ENCODE measurements around the gene ERF. TPM values are rescaled to one million over a fixed set of nuclear protein-coding genes. Genes with fewer than 3 reads are reported as not detected.

Gene ERF
- total RNA-seq, 1 donor from 2014 or later: 51.6 TPM

DNA sequence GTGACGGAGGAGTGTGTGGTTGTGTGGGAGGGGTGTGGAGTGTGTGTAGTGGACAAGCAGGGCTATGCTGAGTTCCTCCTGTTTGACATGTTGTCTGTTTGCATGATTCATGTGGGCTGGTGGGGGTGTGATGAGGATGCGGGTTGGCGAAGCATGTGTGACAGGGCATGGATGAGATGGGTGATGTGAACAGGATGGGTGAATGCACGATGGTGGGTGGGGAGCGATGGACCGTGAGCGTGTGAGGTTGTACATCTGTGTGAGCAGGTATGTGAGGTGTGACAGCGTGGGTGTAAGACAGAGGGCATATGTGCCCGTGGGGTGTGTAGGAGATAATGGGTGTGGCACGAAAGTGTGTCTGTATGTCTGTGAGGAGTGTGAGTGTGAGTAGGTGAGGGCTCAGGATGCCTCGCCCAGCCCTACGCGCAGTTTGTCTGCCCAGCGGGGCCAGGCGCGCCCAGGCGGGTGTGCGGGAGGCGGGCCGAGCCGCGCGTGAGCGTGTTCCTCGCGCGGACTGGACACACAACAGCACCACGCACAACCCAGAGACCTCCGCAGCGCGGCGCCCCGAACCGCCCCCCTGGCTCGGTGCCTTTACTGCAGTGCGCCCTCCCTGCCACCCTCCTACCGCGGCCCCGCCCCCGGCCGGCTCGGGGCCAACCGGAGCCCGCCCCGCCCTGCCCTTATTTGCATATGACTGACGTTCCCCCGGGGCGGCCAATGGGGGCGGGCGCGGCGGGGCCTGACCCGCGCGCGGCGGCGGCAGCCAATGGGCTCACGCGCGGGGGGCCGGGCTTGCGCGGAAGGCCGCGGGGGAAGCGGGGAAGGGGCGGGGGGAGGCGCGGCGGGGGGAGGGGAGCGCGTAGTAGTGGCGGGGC, 28.5 kb upstream of the ERF start:
- DNase-seq (ENCODE audit: low spot score in 2 of 2): peak; percentile 87 to 99
- H3K36me3 ChIP-seq: peaks cover 15 to 16% of the 10 kb centered on the region in 2 donors
- peaks cover 45 to 61% of the 10 kb centered on the region in 2 donors for H3K4me1 ChIP-seq
- H3K27ac ChIP-seq: peak overlapping the region; percentile 93 to 96
- H3K4me3 ChIP-seq: peak overlapping the region; percentile 85 to 86
- H3K27me3 ChIP-seq: no peaks in the 10 kb centered on the region
- TF ChIP-seq, protein P1, sequence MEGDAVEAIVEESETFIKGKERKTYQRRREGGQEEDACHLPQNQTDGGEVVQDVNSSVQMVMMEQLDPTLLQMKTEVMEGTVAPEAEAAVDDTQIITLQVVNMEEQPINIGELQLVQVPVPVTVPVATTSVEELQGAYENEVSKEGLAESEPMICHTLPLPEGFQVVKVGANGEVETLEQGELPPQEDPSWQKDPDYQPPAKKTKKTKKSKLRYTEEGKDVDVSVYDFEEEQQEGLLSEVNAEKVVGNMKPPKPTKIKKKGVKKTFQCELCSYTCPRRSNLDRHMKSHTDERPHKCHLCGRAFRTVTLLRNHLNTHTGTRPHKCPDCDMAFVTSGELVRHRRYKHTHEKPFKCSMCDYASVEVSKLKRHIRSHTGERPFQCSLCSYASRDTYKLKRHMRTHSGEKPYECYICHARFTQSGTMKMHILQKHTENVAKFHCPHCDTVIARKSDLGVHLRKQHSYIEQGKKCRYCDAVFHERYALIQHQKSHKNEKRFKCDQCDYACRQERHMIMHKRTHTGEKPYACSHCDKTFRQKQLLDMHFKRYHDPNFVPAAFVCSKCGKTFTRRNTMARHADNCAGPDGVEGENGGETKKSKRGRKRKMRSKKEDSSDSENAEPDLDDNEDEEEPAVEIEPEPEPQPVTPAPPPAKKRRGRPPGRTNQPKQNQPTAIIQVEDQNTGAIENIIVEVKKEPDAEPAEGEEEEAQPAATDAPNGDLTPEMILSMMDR (IDR thresholded peaks at IDR 0.05): no peak
- intact Hi-C loops (cut with DNase I): loop anchor here (1.0 to 2.0 kb wide), 2 partner anchors 39 to 67 kb away; partner anchors contain the start of gene DEDD2
- H3K9me3 ChIP-seq: no peaks in the 10 kb centered on the region

DNA sequence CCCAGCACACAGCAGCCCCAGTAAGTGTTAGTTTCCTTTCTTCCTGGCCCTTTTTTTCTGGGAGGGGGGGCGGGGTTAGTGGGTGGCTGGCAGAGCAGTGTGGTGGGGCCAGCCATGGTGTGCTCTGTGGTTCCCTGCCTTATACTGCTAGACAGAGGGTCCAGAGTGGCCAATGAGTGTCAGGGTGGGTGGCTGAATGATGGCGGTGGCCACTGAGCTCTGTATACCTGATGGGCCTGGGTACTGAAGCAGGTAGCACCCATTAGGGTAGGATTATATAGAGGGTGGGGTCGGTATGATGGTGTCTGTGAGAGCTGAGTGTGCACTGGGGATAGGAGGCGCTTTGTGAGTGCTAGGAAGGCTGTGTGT, 27.9 kb upstream of the ERF start:
- Histone ChIP-seq H3K27me3 (no peaks in the 10 kb centered on the region), H3K9me3 (no peaks in the 10 kb centered on the region), H3K36me3 (peaks cover 9 to 10% of the 10 kb centered on the region in 2 donors), H3K4me3 (peak overlapping the region; percentile 85 to 86), H3K27ac (peak overlapping the region; percentile 93 to 96), H3K4me1 (peaks cover 49 to 66% of the 10 kb centered on the region in 2 donors)
- no peak for DNase-seq (ENCODE audit: low spot score in 2 of 2)
- intact Hi-C loops (cut with DNase I): no loop called here
- TF ChIP-seq, protein P1 (IDR thresholded peaks at IDR 0.05): no peak

DNA sequence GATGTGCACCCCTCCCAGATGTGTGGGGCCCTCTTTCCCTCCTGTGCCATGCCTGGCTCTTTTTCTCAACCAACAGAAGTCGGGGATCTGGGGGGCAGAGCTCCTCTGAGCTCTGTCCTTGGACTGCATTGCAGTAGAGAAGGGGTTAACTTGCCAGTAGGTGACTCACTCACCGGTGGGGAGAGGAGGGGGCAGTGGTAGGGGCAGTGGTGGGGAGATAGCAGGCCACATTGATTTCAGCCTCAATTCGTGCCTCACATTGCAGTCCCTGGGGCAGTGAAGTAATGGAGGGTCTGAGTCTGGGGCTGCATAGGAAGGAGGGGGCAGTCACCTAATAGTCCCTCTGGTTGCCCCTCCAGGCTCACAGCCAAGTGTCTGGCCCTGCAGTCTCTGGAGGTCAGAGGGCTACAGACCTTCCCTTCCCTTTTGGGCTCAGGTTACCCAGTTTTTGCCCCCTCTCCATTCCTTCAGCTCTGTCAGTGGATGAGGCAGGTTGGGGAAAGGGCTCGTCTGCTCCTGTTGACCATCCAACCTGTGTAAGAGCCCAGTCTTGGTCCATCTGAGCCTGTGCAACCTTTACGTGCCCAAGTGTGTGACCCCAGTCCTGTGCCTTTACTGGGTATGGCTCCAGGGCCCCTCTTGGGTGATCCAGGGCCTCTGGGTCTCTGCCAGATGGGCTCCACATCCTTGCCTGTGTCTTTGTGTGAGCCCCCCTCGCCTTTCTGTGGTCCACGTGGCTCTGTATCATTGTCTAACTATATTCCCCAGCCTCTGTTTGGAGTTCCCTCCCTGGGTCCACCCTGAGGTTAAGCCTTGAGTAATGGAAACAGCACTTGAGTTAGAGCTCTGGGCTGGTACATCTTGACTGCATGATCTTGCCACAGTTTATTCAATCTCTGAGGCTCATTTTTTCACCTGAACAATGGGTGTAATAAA, 27.2 kb upstream of the ERF start:
- Histone ChIP-seq H3K4me3 (peak overlapping the region; percentile 82 to 86), H3K36me3 (peaks cover 2 to 3% of the 10 kb centered on the region in 2 donors), H3K27me3 (no peaks in the 10 kb centered on the region), H3K9me3 (no peaks in the 10 kb centered on the region), H3K4me1 (peaks cover 56 to 73% of the 10 kb centered on the region in 2 donors), H3K27ac (peak overlapping the region; percentile 93 to 96)
- intact Hi-C loops (cut with DNase I): no loop called here
- DNase-seq (ENCODE audit: low spot score in 2 of 2): no peak
- TF ChIP-seq, protein P1 (IDR thresholded peaks at IDR 0.05): no peak

DNA sequence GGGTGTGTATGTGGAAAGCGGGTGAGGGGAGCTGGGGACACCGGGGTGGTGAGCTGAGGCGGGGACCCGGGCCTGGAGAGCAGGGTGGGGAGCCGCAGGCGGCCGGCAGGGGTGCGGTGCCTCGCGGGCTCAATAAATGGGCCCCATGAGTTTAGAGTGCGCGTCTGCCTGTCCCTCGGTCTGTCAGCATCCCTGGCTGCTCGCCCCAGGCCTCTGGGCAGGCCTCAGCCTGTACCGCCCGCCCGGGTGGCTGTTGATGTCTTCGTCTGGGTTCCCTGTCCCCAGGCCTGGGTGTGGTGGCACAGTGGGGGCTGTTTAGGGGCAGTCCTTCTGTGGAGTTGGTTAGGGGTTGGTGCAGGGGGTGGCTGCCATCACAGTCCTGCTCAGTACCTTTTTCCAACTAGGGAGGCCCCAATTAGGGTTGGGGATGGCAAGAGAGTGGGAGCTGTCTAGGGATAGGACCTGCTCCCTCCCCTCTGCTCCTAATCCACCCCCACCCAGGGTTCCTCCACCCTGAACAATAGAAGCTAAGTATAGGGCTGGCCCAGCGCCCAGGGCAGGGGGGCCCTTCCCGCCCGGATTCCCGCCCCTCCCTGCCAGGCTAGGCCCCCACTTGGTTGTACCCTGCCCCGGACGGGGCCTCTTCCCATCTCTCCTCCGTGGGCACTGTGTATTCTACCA, 26.4 kb upstream of the ERF start:
- no peaks in the 10 kb centered on the region for H3K27me3 ChIP-seq
- H3K27ac ChIP-seq: peak overlapping the region; percentile 93 to 96
- DNase-seq (ENCODE audit: low spot score in 2 of 2): peak in 1 of 2 donors; percentile 83
- H3K4me1 ChIP-seq: peaks cover 58 to 74% of the 10 kb centered on the region in 2 donors
- H3K9me3 ChIP-seq: no peaks in the 10 kb centered on the region
- H3K36me3 ChIP-seq: no peaks in the 10 kb centered on the region
- H3K4me3 ChIP-seq: peak overlapping the region; percentile 82 to 86
- intact Hi-C loops (cut with DNase I): no loop called here
- TF ChIP-seq, protein P1 (IDR thresholded peaks at IDR 0.05): peak in 1 of 3 experiments; percentile 5

DNA sequence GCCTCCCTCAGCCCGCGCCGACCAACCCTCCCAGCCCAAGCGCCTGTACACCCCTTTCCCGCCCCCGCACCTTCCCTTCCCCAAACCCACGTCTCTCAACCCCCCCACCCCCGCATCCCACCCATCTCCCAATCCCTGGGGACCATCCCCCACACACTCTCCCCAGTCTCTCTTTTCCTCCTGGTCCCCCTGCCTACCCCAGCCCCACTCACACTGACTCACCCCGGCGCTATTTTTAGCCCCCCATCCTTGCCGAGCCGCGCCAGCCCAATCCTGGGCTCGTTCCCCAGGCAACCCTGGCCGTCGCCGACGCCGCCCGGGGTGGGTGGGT, 25.9 kb upstream of the ERF start:
- intact Hi-C loops (cut with DNase I): no loop called here

More for the DNA sequence above, 25.9 kb upstream of the ERF start:
- Histone ChIP-seq H3K9me3 (no peaks in the 10 kb centered on the region), H3K36me3 (no peaks in the 10 kb centered on the region), H3K27ac (peak overlapping the region; percentile 93 to 96), H3K4me3 (peak overlapping the region; percentile 82 to 86), H3K4me1 (peaks cover 53 to 74% of the 10 kb centered on the region in 2 donors), H3K27me3 (no peaks in the 10 kb centered on the region)
- TF ChIP-seq, protein P1 (IDR thresholded peaks at IDR 0.05): no peak
- peak in 1 of 2 donors; percentile 92 for DNase-seq (ENCODE audit: low spot score in 2 of 2)

Data from ascending aorta (tissue), 2 donors.